HL-60/S4 treated with phorbol 12-myristate 13-acetate at 8.2 ng/mL for 4 days and 3 days (cell line): ENCODE results near the gene GGA3.

Experiments
- in situ Hi-C: fragments of 300-500 bp; cut with MboI; formaldehyde crosslinking; loops from 2 replicates; pipeline ENCODE4 v1.15.0; 2022; ENCODE audit warnings: low sequenced_read_pairs

GGA3 gene

DNA sequence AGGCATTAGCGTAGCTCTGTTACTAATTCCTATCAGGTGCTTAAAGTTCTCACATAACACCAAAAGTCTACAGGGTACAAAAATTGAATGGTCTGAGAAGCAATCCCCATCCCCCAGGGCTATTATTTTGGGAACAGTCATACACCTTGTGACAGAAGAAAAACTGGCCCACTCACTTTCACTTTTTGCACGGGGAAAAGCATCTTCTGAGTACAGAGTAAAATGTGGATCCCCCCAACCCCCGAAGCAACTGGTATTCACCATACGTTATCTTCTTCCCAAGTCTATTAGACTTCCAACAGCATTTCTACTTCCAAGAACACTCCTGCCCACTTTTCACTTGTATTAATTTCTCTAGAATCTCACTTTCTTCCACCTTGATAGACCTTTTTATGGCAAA lies 11.8 kb downstream of the GGA3 start:
- in situ Hi-C loops, result no loop called here

DNA sequence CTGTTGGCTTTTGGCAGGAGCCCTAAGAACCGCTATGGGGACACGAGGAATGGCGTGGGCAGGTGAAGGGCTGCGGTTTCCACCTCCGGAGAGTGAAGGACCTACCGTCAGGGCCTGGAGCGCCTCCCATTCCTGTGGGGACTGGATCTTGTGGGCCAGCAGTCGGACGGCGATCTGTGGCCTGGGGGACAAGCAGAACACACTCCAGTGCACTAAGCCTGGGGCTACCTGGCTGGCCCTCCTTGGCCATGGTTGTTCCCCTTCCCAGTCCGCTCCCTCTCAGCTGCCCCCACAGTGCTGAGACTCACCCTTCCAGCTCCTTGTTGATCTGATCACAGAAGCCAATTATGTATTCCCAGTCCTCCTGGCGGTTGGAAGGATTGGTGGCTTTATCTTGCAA lies 15.0 kb downstream of the GGA3 start:
- in situ Hi-C loops, result no loop called here

DNA sequence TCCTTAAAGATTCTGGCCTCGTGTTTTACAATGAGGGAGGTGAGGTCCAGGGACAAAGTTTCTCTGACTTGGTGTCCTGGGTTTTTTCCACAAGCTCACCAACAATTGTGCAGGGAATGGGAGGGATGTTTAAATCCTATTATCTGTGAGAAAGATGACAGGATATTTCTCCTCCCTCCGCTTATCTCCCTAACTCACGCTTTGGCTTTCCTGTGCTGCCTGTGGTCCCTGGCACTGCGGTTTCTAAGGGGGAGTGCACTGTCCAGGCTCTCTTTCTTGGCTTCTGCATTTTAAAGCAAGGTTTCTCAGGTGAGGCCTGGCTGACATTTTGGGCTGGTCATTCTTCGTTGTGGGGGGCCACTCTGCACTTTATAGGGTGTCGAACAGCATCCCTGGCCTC lies 16.4 kb downstream of the GGA3 start:
- in situ Hi-C loops, result no loop called here

DNA sequence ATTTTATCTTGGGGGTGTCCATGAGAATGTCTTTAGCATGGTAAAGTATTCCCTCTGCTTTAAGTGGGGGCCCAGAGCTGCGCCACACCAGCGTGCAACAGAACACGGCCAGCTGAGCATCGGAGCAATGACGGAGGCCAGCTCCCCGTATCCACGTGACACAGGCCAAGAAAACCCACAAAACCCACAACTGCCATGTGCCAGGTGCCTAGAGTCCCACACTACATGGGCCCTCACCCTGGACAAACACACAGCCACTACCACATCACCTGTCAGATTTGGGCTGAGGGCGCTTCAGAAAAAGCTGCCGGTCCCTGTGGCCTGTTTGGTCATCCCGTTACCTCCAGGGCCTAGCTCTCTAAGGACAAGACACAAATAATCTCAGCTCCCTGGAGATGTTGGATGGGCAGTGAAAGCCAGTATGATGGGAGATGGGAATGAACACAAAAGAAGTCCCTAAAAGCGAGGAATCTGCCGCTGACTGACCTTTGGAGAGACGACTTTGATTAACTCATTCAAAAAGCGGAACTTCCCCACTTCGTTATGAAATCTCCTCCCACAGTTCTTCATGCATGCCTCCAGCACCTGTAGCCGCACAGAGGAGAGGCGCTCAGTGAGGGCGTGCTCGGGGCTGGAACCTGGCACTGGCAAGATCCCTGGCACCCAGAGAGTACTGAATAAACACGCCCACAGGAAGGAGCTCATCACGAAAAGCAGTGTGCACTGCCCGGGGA lies 17.1 kb downstream of the GGA3 start:
- in situ Hi-C loops, result no loop called here

DNA sequence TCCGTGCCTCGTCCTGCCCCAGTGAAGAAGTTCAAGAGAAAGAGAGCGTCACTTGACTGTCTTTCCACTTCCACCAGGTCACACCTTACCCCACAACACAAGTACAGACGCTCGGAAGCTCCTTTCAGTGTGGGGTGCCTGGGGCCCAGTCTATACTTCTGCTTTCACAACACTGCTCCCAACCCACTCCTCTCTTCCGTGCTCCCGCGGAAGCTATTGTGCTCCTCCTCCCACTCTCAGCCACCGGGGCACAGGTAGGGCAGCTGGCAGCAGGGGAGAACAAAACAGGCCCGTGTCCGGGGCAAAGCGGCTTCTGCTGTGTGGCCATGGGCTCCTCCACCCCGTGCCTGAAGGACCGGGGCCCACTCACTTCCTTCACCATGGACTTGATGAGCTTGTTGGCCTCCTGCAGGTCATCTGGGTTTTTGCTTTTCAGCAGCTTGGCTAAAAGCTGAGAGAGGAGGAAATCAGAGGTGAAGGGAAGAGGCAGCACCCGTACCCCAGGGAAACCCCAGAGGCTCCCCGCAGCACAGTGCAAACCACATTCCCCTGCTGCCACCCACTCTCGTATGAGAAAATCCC lies 18.9 kb downstream of the GGA3 start:
- in situ Hi-C loops, result no loop called here

DNA sequence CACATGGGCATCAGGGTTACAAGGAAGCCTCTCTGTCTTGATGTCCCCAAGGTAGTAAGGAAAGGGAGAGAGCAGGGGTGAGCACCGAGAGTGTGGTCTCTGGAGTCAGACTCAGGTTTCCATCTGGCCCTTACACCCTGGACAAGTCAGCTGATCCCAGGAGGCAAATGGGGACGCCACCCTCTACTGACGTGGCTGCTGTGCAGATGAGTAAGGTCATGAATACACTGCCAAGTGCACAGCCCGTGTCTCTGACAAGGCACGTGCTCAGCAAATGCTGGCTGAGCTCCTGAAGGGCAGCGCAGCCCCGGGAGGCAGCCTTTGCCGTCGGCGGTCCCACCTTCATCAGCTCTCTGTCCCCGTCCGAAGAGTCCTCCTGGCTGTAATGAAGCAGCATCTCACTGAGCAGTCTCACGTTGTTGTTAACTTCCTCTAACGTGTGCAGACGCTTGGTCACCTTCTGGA lies 19.4 kb downstream of the GGA3 start:
- in situ Hi-C loops, result no loop called here

DNA sequence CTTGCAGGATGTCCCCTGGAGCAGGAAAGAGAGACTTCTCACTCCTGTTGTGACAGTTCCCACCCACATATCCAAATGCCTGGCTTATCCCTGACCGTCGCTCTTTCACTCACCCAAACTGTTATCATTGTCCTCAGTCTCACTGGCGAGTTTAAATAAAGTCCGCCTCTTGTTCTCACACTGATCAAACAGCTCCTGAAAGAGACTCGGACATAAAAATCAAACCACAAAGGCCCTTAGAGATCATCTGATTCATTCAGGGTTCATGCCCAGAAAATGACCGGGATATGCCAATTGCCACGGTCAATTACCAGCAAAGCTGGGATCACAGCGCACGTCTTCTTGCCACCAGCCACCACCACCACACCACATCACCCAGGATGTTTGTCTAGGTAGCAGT lies 19.9 kb downstream of the GGA3 start:
- in situ Hi-C loops, result no loop called here

DNA sequence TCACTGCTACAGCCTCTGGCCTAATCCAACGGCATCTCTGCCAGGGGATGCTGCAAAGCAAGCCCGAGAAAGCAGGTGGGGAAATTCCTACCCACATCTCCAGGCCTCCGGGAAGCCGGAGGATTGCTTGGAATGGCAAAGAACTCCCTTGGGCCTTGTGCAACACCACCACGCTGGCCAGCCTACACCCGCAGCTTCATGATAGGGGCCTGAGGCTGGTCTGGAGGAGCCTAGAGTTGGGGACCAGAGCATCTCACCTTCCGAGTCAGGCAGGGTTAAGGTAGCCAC lies 20.3 kb downstream of the GGA3 start:
- in situ Hi-C loops, result no loop called here

DNA sequence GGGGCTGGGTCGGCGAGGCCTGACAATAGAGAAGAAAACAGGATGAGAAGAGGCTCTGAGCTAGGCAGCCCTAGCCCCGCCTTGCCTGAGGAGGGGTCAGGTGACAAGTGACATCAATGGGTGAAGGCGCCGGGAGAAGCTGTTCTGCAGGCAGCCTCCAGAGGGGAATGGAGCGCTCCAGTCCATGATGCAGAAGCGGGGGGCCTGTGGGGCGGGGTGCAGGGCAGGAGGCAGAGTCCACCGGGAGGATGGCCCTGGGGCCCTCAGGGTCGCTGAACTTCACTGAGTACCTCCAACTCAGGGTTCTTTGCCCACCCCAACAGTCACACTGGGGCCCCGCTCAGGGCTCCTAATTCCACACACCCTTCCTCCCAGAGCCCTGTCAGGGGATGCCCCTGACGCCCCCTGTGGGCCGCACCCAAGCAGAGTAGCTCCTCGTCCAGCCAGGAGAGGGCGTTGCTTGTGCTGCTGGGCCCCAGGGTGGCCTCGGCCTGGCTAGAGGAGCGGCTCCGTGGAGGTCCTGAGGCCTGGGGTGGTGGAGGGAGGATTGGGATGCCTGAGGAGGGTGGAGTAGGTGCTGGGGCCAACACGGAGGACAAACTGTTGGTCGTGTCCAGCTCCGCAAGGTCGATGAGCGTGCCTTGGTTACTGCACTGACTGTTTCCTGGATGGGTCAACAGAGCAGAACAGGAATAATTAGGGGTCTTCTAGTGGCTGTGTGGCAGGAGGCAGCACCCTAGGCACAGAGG lies 20.8 kb downstream of the GGA3 start:
- in situ Hi-C loops, result no loop called here

DNA sequence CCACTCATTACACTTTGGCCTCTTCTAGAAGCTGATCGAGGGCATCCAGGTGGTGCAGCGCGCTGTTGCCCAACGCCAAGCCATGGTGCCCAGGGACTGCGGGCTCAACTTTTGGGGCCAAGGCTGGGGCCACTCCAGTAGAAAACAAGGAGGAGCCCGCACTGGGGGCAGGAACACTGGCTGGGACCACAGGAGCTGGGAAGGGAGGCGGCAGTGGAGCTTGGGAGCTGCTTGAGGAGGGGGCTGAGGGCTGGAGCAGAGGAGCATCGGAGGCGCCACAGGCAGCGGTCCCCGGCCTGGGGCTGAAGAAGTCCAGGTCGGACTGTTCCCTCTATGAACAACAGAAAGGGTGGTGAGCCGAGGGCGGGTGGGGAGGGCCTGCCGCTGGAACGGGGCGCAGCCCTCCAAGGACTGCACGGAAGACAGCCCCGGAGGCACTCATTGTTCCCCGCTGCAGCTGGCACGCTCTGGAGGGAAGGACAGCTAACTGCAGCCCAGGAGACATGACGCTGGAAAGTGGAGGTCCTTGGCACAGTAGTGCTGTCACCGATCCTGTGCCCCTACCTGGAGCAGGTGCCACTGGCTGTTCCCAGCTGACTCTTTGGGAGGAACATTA lies 21.5 kb downstream of the GGA3 start:
- in situ Hi-C loops, result no loop called here

DNA sequence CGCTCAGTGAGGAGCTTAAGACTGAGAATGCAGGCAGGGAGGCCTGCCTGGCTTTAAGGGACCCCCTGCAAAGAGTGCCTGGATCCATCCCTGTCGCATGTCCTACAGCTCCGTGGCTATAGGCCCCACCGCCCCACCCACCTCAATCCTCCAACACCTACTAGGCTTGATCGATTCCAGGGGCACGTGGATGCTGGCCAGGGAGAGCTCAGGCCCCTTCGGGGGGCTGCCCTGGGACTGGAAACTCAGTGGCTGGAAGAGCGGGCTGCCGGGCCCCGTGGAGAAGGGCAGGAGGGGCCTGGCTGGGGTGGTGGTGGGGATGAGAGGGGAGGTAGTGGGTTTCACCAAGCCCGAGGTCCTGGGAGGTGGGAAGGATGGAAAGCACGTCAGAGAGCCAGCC lies 22.2 kb downstream of the GGA3 start:
- in situ Hi-C loops, result no loop called here

DNA sequence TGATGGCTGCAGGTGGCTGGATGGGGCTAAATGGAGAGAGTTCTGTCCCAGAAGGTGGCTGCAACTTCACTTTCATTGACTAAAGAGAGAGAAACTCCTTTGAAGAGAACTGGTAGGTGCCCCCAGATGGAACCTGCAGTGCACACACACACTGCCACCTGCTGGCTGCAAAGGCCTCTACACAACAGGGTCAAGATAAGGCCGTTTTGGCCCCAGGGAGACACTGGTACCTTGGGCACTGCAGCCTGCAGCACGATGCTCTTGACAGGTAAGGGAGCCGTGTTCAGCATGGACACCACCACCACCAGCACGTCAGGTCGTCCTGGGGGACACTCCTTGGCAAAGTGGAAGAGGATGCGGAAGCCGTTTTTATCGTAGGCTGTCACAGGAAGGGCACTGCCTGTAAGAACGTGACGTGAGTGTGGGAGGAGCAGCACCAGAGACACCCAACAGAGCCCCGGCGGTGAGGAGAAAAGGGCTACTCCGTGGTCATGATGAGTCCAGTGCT lies 22.7 kb downstream of the GGA3 start:
- in situ Hi-C loops, result no loop called here

DNA sequence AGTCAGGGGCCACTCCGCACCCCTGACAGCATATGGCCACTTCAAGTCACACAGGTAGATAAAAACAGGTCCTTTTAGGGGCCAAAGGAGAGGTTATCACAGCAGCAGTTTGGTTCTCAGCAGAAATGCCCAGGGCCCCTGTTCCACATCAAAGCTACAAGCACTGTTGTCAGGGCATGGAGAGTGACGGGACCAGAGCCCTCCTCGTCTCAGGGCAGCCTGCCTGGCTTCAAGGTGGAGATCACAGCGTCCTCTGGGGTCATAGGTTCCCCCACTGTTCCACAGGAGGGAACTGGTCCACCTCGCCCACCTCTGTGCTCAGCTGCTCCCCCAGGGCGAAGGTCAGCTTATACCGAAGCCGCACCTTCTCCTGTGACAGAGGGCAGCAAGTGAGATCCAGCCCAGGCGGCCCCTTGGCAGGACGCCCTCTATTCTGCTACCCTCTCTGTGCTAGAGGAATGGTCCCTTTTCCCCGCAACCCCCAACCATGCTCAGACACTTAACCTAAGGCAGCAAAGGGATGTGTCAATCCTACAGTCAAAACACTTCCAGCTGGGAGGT lies 23.3 kb downstream of the GGA3 start:
- in situ Hi-C loops, result no loop called here

DNA sequence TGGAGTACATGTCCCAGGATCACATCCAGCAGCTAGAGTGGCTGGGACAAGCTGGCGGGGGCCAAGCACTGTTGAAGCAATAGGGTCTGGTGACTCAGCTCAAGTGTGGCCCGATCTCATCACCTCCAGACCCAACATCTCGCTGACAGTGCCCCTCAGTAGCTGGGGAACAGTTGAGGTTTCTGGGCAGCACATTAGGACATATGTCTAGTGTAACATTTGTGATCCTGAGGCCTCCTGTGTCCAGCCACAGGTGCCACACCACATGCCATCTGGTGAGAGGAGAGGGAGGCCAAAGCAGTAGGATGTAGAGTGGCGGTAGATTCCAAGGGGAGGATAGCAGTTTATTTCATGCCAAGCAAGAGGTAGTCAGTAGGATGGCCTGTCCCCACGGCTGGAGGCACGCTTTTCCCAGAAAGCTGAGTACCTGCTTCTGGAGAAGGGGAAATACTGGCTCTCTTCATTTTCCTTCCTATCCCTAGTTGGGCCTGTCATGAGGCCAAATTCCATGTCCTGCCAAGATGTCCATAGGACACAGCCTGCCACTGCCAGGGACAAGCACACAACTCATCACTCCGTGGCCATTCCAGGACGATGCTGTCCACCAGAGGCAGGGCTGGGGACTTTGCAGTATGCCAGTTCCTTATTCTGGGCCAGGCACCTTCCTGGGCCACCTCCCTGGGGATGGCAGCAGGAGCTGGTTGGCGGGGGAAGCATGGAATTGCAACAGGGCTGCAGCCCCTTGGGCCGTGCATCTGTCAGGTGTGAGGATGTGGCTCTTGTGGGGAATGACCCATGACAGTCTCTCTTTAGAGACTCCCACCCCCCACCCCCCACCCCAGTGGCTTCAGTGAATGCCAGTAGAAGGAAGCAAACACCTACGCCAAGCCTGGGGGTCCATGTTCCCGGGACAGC lies 24.0 kb downstream of the GGA3 start:
- in situ Hi-C loops, result no loop called here

DNA sequence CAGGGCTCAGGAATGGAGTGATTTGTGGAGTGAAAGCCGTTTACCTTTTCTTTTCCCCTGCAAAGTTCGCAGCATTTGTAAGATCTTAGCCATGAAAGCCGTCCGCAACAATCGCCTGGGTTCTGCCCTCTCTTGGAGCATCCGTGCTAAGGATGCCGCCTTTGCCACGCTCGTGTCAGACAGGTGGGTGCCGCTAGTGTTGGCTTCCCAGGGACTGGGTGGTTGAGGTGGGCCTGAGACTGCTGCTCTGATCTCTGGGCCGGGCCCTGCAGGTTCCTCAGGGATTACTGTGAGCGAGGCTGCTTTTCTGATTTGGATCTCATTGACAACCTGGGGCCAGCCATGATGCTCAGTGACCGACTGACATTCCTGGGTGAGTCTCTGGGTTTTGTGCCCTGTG lies 28.6 kb downstream of the GGA3 start:
- in situ Hi-C loops, result no loop called here

DNA sequence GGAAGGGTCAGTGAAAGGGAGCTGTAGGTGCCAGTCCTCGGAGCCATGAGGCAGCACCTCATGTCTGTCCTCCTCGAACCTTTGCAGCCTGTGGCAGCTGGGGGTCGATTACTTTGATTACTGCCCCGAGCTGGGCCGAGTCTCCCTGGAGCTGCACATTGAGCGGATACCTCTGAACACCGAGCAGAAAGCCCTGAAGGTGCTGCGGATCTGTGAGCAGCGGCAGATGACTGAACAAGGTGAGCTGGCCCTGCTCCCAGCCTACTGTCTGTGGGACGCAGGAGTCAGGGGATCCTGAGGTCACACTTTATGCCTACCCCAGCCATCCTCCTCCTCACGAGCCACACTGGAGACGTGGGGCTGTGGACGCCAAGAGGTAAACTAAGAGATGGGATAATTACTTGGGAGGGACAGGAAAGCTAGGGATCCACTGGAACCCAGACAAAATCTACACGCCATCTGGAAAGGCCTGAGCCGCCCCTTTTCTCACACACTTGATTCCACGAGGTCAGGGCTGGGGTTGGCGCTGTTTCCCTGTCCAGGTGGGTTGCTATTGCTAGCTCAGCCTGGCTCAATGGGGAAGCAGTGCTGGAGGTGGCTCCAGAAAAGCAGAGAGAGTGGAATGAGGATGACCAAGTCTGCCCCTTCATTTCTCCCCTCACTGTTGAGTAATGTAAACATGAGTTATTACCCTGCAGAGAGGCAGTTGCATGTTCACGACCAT lies 29.5 kb downstream of the GGA3 start:
- in situ Hi-C loops, result no loop called here

DNA sequence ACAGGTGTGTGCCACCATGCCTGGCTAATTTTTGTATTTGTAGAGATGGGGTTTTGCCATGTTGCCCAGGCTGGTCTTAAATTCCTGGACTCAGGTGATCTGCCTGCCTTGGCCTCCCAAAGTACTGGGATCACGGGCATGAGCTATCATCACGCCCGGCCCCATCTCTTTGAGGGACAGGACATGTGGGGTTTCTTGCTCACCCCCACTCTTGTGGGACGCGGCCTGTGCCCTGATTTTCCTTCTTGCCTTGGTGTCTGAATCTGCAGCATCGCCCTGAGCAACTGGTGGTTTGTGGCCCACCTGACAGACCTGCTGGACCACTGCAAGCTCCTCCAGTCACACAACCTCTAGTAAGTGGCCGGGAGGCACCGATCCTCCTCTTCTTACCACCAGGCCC lies 30.3 kb downstream of the GGA3 start:
- in situ Hi-C loops, result no loop called here

DNA sequence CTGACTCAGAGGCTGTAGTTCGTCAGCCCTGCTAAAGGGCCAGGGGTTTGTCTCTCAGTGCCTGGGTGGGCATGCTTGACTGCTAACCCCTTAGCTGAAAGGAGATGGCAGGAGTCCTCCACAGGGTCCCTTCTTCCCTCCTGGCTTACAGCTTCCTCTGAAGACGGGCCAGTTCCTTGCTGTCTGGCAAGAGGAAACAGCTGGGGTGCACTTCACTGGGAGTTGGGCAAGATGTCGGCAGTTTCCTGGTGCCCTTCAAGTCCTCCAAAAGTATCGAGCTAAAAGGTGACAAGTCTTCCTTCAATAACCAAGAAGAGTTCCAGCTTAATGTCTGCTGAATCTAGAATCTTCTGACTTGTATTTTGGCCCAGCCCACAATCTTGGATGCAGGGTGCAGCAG lies 32.6 kb downstream of the GGA3 start:
- in situ Hi-C loops, result no loop called here

DNA sequence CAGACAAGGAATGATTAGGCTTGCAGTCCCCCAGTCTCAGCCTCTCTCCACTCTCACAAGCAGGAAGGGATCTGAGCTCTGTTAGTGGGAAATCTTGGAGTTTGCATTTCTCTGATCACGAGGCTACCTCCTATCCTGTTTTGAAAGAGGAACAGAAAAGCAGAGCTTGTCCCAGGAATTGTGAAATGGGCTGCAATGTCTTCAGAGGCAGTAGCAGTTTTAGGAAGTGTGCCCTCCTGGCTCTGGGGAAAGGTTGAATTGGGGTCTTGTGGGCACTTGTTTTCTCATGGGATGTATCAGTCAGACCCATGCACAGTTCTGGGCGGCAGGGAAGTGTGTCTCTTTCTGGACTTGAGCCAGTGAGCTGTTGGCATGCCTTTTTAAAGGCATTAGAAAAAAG lies 33.1 kb downstream of the GGA3 start:
- in situ Hi-C loops, result no loop called here

DNA sequence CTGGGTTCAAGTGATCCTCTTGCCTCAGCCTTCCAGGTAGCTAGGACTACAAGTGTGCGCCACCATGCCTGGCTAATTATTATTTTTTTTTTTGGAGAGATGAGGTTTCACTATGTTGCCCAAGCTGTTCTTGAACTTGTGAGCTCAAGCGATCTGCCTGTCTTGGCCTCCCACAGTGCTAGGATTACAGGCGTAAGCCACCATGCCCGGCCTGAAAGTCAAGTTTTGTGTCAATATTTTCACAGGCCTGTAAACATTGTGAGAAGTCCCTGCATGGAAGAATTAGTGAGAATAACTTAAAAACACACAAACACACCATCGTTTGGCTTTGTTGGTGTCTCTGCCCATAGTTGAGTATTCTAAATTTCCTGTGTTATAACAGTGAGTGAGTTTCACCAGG lies 33.7 kb downstream of the GGA3 start:
- in situ Hi-C loops, result no loop called here
